ENCODE data around the gene PIK3C3.
"Not testable (repeated sequence)": the region's sequence is repeated elsewhere in the genome, so short reads cannot be mapped to it uniquely, and the experiment has no call there.

Gene PIK3C3

DNA sequence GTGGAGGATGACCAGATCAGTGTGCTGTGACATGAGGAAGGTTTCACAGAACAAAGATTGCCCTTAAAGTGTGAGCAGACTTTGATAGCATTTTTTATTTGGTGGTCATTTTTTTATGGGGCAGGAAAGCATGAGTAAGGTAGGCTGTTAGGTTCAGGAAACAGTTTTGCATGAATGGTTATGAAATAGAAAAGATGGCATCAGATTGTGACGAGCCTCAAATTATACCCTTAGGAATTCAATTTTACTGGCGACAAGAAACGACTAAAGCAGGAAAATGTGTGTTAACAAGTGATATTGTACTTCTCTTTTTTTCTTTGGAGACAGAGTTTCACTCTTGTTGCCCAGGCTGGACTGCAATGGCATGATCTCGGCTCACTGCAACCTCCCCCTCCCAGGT, 44.7 kb downstream of the PIK3C3 start:
- no peak overlapping the region for H2AFZ ChIP-seq (ENCODE audit: low read length)
- peaks cover 62% of the 10 kb centered on the region for H3K36me3 ChIP-seq (ENCODE audit: insufficient read depth, low read length)
- H3K4me1 ChIP-seq (ENCODE audit: insufficient read depth, low read length, severe bottlenecking): no peaks in the 10 kb centered on the region
- no peaks in the 10 kb centered on the region for H3K79me2 ChIP-seq (ENCODE audit: insufficient read depth, low read length)
- no peak overlapping the region for H3K4me2 ChIP-seq (ENCODE audit: low read length)
- no peak overlapping the region for H3K4me3 ChIP-seq (ENCODE audit: low read depth, low read length, poor library complexity, severe bottlenecking)
- no peak overlapping the region for H3K9ac ChIP-seq (ENCODE audit: low read length)
- no peak for TF ChIP-seq EZH2 (IDR thresholded peaks at IDR 0.05; ENCODE audit: borderline replicate concordance, low read length)
- TF ChIP-seq, protein P1, sequence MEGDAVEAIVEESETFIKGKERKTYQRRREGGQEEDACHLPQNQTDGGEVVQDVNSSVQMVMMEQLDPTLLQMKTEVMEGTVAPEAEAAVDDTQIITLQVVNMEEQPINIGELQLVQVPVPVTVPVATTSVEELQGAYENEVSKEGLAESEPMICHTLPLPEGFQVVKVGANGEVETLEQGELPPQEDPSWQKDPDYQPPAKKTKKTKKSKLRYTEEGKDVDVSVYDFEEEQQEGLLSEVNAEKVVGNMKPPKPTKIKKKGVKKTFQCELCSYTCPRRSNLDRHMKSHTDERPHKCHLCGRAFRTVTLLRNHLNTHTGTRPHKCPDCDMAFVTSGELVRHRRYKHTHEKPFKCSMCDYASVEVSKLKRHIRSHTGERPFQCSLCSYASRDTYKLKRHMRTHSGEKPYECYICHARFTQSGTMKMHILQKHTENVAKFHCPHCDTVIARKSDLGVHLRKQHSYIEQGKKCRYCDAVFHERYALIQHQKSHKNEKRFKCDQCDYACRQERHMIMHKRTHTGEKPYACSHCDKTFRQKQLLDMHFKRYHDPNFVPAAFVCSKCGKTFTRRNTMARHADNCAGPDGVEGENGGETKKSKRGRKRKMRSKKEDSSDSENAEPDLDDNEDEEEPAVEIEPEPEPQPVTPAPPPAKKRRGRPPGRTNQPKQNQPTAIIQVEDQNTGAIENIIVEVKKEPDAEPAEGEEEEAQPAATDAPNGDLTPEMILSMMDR (IDR thresholded peaks at IDR 0.05; ENCODE audit: low read length): no peak
- no peaks in the 10 kb centered on the region for H3K9me3 ChIP-seq (ENCODE audit: low read length)
- H3K27ac ChIP-seq (ENCODE audit: low read depth, low read length, poor library complexity, severe bottlenecking): no peak overlapping the region
- no peaks in the 10 kb centered on the region for H3K27me3 ChIP-seq (ENCODE audit: insufficient read depth, low read length)
- H3F3A ChIP-seq (ENCODE audit: insufficient read depth, low read length): no peaks in the 10 kb centered on the region
- no peaks in the 10 kb centered on the region for H4K20me1 ChIP-seq (ENCODE audit: insufficient read depth, low read length)
- no peaks in the 10 kb centered on the region for H3K9me2 ChIP-seq (ENCODE audit: low read depth, low read length)

- Histone ChIP-seq H3K9me3 (ENCODE audit: low read length) (no peaks in the 10 kb centered on the region), H3K79me2 (ENCODE audit: insufficient read depth, low read length) (no peaks in the 10 kb centered on the region), H3K4me1 (ENCODE audit: insufficient read depth, low read length, severe bottlenecking) (no peaks in the 10 kb centered on the region), H3F3A (ENCODE audit: insufficient read depth, low read length) (no peaks in the 10 kb centered on the region), H2AFZ (ENCODE audit: low read length) (no peak overlapping the region), H3K4me2 (ENCODE audit: low read length) (no peak overlapping the region), H3K4me3 (ENCODE audit: low read depth, low read length, poor library complexity, severe bottlenecking) (no peak overlapping the region), H3K27ac (ENCODE audit: low read depth, low read length, poor library complexity, severe bottlenecking) (no peak overlapping the region), H4K20me1 (ENCODE audit: insufficient read depth, low read length) (no peaks in the 10 kb centered on the region), H3K36me3 (ENCODE audit: insufficient read depth, low read length) (peaks cover 68% of the 10 kb centered on the region), H3K9me2 (ENCODE audit: low read depth, low read length) (no peaks in the 10 kb centered on the region), H3K9ac (ENCODE audit: low read length) (no peak overlapping the region), H3K27me3 (ENCODE audit: insufficient read depth, low read length) (no peaks in the 10 kb centered on the region)
- no peak for TF ChIP-seq EZH2 (IDR thresholded peaks at IDR 0.05; ENCODE audit: borderline replicate concordance, low read length)
Observed at GRCh38 chr18:42001801-42002200, 46.8 kb downstream of the PIK3C3 start.

DNA sequence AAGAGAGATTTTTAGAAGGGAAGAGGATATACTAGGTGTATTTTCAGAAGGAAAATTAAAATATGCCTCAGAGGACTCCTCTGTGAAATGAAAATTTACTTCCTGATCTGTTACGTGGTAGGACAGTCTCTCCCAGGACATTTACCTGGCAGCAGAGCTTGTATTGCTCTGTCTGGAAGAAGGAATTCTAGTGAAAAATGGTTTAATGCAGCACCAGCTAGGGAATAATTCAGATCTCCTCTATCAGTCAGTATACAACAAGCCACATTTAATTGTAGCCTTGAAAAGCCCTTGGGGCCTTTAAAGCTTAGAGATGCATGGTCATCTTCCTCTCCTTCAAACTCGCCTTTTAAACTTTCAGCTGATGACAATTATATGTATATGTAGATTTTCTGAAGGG, 49.6 kb downstream of the PIK3C3 start:
- TF ChIP-seq EZH2 (IDR thresholded peaks at IDR 0.05; ENCODE audit: borderline replicate concordance, low read length): no peak
- TF ChIP-seq, protein P1 (IDR thresholded peaks at IDR 0.05; ENCODE audit: low read length): no peak
- no peaks in the 10 kb centered on the region for H3F3A ChIP-seq (ENCODE audit: insufficient read depth, low read length)
- H3K4me1 ChIP-seq (ENCODE audit: insufficient read depth, low read length, severe bottlenecking): no peaks in the 10 kb centered on the region
- no peak overlapping the region for H2AFZ ChIP-seq (ENCODE audit: low read length)
- no peak overlapping the region for H3K9ac ChIP-seq (ENCODE audit: low read length)
- no peaks in the 10 kb centered on the region for H4K20me1 ChIP-seq (ENCODE audit: insufficient read depth, low read length)
- no peaks in the 10 kb centered on the region for H3K9me3 ChIP-seq (ENCODE audit: low read length)
- H3K9me2 ChIP-seq (ENCODE audit: low read depth, low read length): no peaks in the 10 kb centered on the region
- H3K36me3 ChIP-seq (ENCODE audit: insufficient read depth, low read length): peaks cover 54% of the 10 kb centered on the region
- no peaks in the 10 kb centered on the region for H3K79me2 ChIP-seq (ENCODE audit: insufficient read depth, low read length)
- H3K27me3 ChIP-seq (ENCODE audit: insufficient read depth, low read length): no peaks in the 10 kb centered on the region
- H3K4me3 ChIP-seq (ENCODE audit: low read depth, low read length, poor library complexity, severe bottlenecking): no peak overlapping the region
- H3K4me2 ChIP-seq (ENCODE audit: low read length): no peak overlapping the region
- H3K27ac ChIP-seq (ENCODE audit: low read depth, low read length, poor library complexity, severe bottlenecking): no peak overlapping the region

- Histone ChIP-seq H3K27me3 (ENCODE audit: insufficient read depth, low read length) (no peaks in the 10 kb centered on the region), H3K4me1 (ENCODE audit: insufficient read depth, low read length, severe bottlenecking) (no peaks in the 10 kb centered on the region), H3K4me3 (ENCODE audit: low read depth, low read length, poor library complexity, severe bottlenecking) (no peak overlapping the region), H2AFZ (ENCODE audit: low read length) (no peak overlapping the region), H3F3A (ENCODE audit: insufficient read depth, low read length) (no peaks in the 10 kb centered on the region), H3K27ac (ENCODE audit: low read depth, low read length, poor library complexity, severe bottlenecking) (no peak overlapping the region), H3K9ac (ENCODE audit: low read length) (no peak overlapping the region), H3K36me3 (ENCODE audit: insufficient read depth, low read length) (peaks cover 50% of the 10 kb centered on the region), H3K4me2 (ENCODE audit: low read length) (no peak overlapping the region), H3K79me2 (ENCODE audit: insufficient read depth, low read length) (no peaks in the 10 kb centered on the region), H4K20me1 (ENCODE audit: insufficient read depth, low read length) (no peaks in the 10 kb centered on the region), H3K9me2 (ENCODE audit: low read depth, low read length) (no peaks in the 10 kb centered on the region), H3K9me3 (ENCODE audit: low read length) (no peaks in the 10 kb centered on the region)
- TF ChIP-seq, protein P1 (IDR thresholded peaks at IDR 0.05; ENCODE audit: low read length): no peak
- no peak for TF ChIP-seq EZH2 (IDR thresholded peaks at IDR 0.05; ENCODE audit: borderline replicate concordance, low read length)
Observed at GRCh38 chr18:42005782-42006181, 50.7 kb downstream of the PIK3C3 start.

DNA sequence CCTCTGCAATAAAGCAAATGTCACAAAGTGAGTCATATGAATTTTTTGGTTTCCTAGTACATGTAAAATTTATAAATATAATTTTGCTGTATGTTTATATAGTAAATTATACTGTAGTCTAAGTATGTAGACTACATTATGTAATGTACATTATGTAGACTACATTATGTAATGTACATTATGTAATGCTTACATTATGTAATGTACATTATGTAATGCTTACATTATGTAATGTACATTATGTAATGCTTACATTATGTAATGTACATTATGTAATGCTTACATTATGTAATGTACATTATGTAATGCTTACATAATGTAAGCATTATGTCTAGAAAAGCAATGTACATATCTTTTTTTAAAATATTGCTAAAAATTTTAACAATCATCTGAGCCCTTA, 54.4 kb downstream of the PIK3C3 start:
- not testable (repeated sequence) for H2AFZ ChIP-seq (ENCODE audit: low read length); H3K4me3 ChIP-seq (ENCODE audit: low read depth, low read length, poor library complexity, severe bottlenecking); H3K79me2 ChIP-seq (ENCODE audit: insufficient read depth, low read length); H3K27me3 ChIP-seq (ENCODE audit: insufficient read depth, low read length); H3K9ac ChIP-seq (ENCODE audit: low read length); H4K20me1 ChIP-seq (ENCODE audit: insufficient read depth, low read length); H3K9me2 ChIP-seq (ENCODE audit: low read depth, low read length); H3K27ac ChIP-seq (ENCODE audit: low read depth, low read length, poor library complexity, severe bottlenecking); H3K4me2 ChIP-seq (ENCODE audit: low read length); H3F3A ChIP-seq (ENCODE audit: insufficient read depth, low read length); H3K9me3 ChIP-seq (ENCODE audit: low read length); H3K4me1 ChIP-seq (ENCODE audit: insufficient read depth, low read length, severe bottlenecking)
- peaks cover 48% of the 10 kb centered on the region for H3K36me3 ChIP-seq (ENCODE audit: insufficient read depth, low read length)
